ENCODE measurements around the gene CARD18. TPM values are rescaled to one million over a fixed set of nuclear protein-coding genes. Genes with fewer than 3 reads are reported as not detected.

CARD18 gene
- total RNA-seq, 3 donors from 2014 or later = not detected

GRCh38 chr11:105092256-105093239, 47.0 kb downstream of the CARD18 start:
- no peak for DNase-seq (ENCODE audit: low spot score in 2 of 2)
- TF ChIP-seq POLR2A (IDR thresholded peaks at IDR 0.05) = no peak
- no peak for TF ChIP-seq POLR2AphosphoS5 (IDR thresholded peaks at IDR 0.05)
- TF ChIP-seq CTCF (IDR thresholded peaks at IDR 0.05) = no peak
- no peaks in the 10 kb centered on the region for H3K4me1 ChIP-seq
- intact Hi-C loops (cut with DNase I; ENCODE audit: low total_unique reads) = no loop called here
- H3K27ac ChIP-seq = peak overlapping the region in 1 of 2 donors; percentile 8
- no peaks in the 10 kb centered on the region for H3K27me3 ChIP-seq
- peak overlapping the region in 1 of 3 donors; percentile 7 for H3K4me3 ChIP-seq
- no peaks in the 10 kb centered on the region for H3K9me3 ChIP-seq
- H3K36me3 ChIP-seq = no peaks in the 10 kb centered on the region

Other genes with a start within 250 kb of the CARD18 start
- gene CASP12, start 241.3 kb downstream of the CARD18 start, total RNA-seq = 1 to 10 TPM; 1.1 to 7.9 (median 1.6) TPM
- gene CASP4, start 171.2 kb downstream of the CARD18 start, total RNA-seq = 100 to 1,000 TPM; 101 to 222 (median 156) TPM
- 1 to 10 TPM in 1 of 3 donors, not detected in 2; 1.3 TPM for gene CASP5, start 116.6 kb downstream of the CARD18 start, total RNA-seq
- 10 to 100 TPM in 2 of 3 donors, 1 to 10 TPM in 1; 9.4 to 15.4 (median 14.6) TPM for gene CASP1, start 104.6 kb downstream of the CARD18 start, total RNA-seq
- gene CARD16, start 94.4 kb downstream of the CARD18 start, total RNA-seq = 1 to 10 TPM; 3.7 to 6.4 (median 5.9) TPM